Measurements from ENCODE around the gene NEURL2. TPM values are rescaled to one million over a fixed set of nuclear protein-coding genes. Genes with fewer than 3 reads are reported as not detected.
A peak's percentile ranks its signal among the peaks of the same experiment; 100 is the strongest.

NEURL2 gene
- total RNA-seq, 1 donor from 2014 or later = 6.4 TPM

DNA sequence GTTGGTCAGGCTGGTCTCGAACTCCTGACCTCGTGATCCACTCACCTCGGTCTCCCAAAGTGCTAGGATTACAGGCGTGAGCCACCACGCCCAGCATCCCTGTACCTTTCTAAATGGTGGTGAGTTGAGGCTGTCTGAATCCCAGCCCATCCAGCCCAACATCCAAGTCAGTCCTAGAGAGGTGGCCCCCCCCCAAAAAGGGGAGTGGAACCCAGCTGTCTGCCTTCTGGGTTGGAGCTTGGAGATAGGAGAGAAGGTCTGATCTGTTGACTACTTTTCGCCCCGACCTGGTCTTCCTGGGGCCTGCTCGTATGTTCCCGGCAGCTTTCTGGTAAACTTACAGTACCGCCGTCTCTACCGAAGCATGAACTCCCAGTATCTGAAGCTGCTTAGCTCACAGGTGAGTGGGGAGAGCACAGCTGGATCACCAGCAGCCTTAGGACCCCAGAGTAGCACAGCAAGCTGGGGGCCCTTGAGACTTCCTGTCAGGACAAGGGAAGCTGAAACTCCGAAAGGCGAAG lies 5.7 kb upstream of the NEURL2 start:
- H3K27ac Mint-ChIP-seq = no peak overlapping the region
- H3K9me3 Mint-ChIP-seq = no peaks in the 10 kb centered on the region
- TF ChIP-seq, protein P1, sequence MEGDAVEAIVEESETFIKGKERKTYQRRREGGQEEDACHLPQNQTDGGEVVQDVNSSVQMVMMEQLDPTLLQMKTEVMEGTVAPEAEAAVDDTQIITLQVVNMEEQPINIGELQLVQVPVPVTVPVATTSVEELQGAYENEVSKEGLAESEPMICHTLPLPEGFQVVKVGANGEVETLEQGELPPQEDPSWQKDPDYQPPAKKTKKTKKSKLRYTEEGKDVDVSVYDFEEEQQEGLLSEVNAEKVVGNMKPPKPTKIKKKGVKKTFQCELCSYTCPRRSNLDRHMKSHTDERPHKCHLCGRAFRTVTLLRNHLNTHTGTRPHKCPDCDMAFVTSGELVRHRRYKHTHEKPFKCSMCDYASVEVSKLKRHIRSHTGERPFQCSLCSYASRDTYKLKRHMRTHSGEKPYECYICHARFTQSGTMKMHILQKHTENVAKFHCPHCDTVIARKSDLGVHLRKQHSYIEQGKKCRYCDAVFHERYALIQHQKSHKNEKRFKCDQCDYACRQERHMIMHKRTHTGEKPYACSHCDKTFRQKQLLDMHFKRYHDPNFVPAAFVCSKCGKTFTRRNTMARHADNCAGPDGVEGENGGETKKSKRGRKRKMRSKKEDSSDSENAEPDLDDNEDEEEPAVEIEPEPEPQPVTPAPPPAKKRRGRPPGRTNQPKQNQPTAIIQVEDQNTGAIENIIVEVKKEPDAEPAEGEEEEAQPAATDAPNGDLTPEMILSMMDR (conservative IDR thresholded peaks at IDR 0.05) = no peak
- no peak for DNase-seq (ENCODE audit: extremely low spot score, unreplicated experiment)
- no peaks in the 10 kb centered on the region for H3K27me3 Mint-ChIP-seq
- no peak overlapping the region for H3K4me3 Mint-ChIP-seq
- no peaks in the 10 kb centered on the region for H3K4me1 Mint-ChIP-seq (ENCODE audit: unreplicated experiment)
- peaks cover 13% of the 10 kb centered on the region for H3K36me3 Mint-ChIP-seq

- no peaks in the 10 kb centered on the region for H3K27me3 Mint-ChIP-seq
- no peak overlapping the region for H3K27ac Mint-ChIP-seq
- no peak overlapping the region for H3K4me3 Mint-ChIP-seq
- peaks cover 13% of the 10 kb centered on the region for H3K36me3 Mint-ChIP-seq
- H3K4me1 Mint-ChIP-seq (ENCODE audit: unreplicated experiment) = peaks cover 4% of the 10 kb centered on the region
- H3K9me3 Mint-ChIP-seq = no peaks in the 10 kb centered on the region
- TF ChIP-seq, protein P1 (conservative IDR thresholded peaks at IDR 0.05) = no peak
- DNase-seq (ENCODE audit: extremely low spot score, unreplicated experiment) = no peak
Measured at GRCh38 chr20:45894797-45895196, 3.8 kb upstream of the NEURL2 start.

DNA sequence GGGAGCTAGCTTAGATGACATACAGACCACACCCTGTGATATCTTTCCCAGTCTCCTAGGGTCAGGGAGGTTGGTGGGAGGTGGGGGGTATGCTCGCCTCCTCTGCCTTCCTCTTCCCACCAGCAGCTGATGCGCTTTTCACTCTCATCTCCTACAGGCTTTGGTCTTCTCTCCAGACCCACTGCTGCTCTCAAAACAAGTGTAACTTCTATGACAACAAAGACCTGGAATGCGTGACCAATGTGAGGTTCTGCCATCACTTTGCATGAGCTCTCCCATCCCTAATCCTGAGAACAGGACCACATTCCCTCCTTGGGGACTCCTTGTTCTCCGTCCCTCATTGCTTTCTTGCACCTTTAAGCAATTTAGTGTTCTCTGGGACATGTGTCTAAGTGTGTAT lies 2.8 kb upstream of the NEURL2 start:
- DNase-seq (ENCODE audit: extremely low spot score, unreplicated experiment) = no peak
- peak overlapping the region; percentile 51 for H3K4me3 Mint-ChIP-seq

GRCh38 chr20:45892828-45893500 lies 2.0 kb upstream of the NEURL2 start:
- no peak for DNase-seq (ENCODE audit: extremely low spot score, unreplicated experiment)
- no peaks in the 10 kb centered on the region for H3K27me3 Mint-ChIP-seq
- H3K27ac Mint-ChIP-seq = peak overlapping the region; percentile 81
- peaks cover 8% of the 10 kb centered on the region for H3K4me1 Mint-ChIP-seq (ENCODE audit: unreplicated experiment)
- no peaks in the 10 kb centered on the region for H3K9me3 Mint-ChIP-seq
- TF ChIP-seq, protein P1 (conservative IDR thresholded peaks at IDR 0.05) = no peak
- peaks cover 9% of the 10 kb centered on the region for H3K36me3 Mint-ChIP-seq
- H3K4me3 Mint-ChIP-seq = peak overlapping the region; percentile 93

More for the DNA sequence above, 2.8 kb upstream of the NEURL2 start:
- H3K9me3 Mint-ChIP-seq = no peaks in the 10 kb centered on the region
- TF ChIP-seq, protein P1 (conservative IDR thresholded peaks at IDR 0.05) = no peak
- peaks cover 8% of the 10 kb centered on the region for H3K4me1 Mint-ChIP-seq (ENCODE audit: unreplicated experiment)
- H3K27me3 Mint-ChIP-seq = no peaks in the 10 kb centered on the region
- H3K36me3 Mint-ChIP-seq = peaks cover 10% of the 10 kb centered on the region
- no peak overlapping the region for H3K27ac Mint-ChIP-seq

- H3K36me3 Mint-ChIP-seq = peaks cover 4% of the 10 kb centered on the region
- H3K9me3 Mint-ChIP-seq = no peaks in the 10 kb centered on the region
- no peaks in the 10 kb centered on the region for H3K27me3 Mint-ChIP-seq
- DNase-seq (ENCODE audit: extremely low spot score, unreplicated experiment) = no peak
- peak overlapping the region; percentile 93 for H3K4me3 Mint-ChIP-seq
- H3K27ac Mint-ChIP-seq = peak overlapping the region; percentile 81
- TF ChIP-seq, protein P1 (conservative IDR thresholded peaks at IDR 0.05) = no peak
- peaks cover 8% of the 10 kb centered on the region for H3K4me1 Mint-ChIP-seq (ENCODE audit: unreplicated experiment)
Measured at GRCh38 chr20:45892049-45892825, 1.2 kb upstream of the NEURL2 start.
